LNCaP clone FGC (cell line): ENCODE data around the gene HOXC9.

Experiments
- DNase-seq: peaks from one replicate; pipeline ENCODE4 v3.0.0-alpha.2; 2011; ENCODE audit warnings: low read depth
- H3K4me3 ChIP-seq: 2 replicates; pipeline ENCODE4 v1.5.1; 2011; ENCODE audit warnings: mild to moderate bottlenecking, low read depth, low read length, control low read depth
- CTCF ChIP-seq: IDR thresholded peaks from 2 replicates; pipeline ENCODE4 v1.5.1; 2012; ENCODE audit warnings: mild to moderate bottlenecking; ENCODE audit not compliant: control insufficient read depth, insufficient read depth; ENCODE audit errors: extremely low read depth

Gene HOXC9

GRCh38 chr12:53973236-53974042 lies 26.5 kb upstream of the HOXC9 start:
- DNase-seq, result no peak
- no peak for TF ChIP-seq CTCF
- no peak overlapping the region for H3K4me3 ChIP-seq

GRCh38 chr12:53974084-53975063 lies 25.6 kb upstream of the HOXC9 start, which contains the start of gene HOTAIR:
Gene HOTAIR, minus strand, starts transcription at chr12:53974954.
- H3K4me3 ChIP-seq, result no peak within 1 kb of the TSS
- no peak for TF ChIP-seq CTCF
- no peak for DNase-seq

- no peak overlapping the region for H3K4me3 ChIP-seq
- no peak for DNase-seq
- TF ChIP-seq CTCF, result no peak
Measured at GRCh38 chr12:53975064-53975471, 24.9 kb upstream of the HOXC9 start.

- no peak for DNase-seq
- no peak for TF ChIP-seq CTCF
- H3K4me3 ChIP-seq, result no peak overlapping the region
Measured at GRCh38 chr12:53975479-53976152, 24.3 kb upstream of the HOXC9 start.

GRCh38 chr12:53976172-53976822 lies 23.7 kb upstream of the HOXC9 start:
- DNase-seq, result no peak
- TF ChIP-seq CTCF, result no peak
- H3K4me3 ChIP-seq, result no peak overlapping the region
